Prostate gland (tissue), 2 donors: ENCODE results near the gene SVEP1.

Experiments used
- CTCF ChIP-seq, 4 experiments: fragments of 200-600 bp in 2 of 4; fragments of 450-650 bp in 2 of 4; sonication (generic) in 2 of 4; IDR thresholded peaks; 1 replicate in 3 of 4; 2 replicates in 1 of 4; pipeline ENCODE4 v1.5.1; 2016 to 2019; ENCODE audit warnings: antibody characterized with exemption in 4 of 4, mild to moderate bottlenecking in 2 of 4, moderate library complexity in 2 of 4
- POLR2A ChIP-seq: fragments of 450-650 bp; IDR thresholded peaks from one replicate; pipeline ENCODE4 v1.6.1; 2016; ENCODE audit warnings: antibody characterized with exemption, mild to moderate bottlenecking

DNA sequence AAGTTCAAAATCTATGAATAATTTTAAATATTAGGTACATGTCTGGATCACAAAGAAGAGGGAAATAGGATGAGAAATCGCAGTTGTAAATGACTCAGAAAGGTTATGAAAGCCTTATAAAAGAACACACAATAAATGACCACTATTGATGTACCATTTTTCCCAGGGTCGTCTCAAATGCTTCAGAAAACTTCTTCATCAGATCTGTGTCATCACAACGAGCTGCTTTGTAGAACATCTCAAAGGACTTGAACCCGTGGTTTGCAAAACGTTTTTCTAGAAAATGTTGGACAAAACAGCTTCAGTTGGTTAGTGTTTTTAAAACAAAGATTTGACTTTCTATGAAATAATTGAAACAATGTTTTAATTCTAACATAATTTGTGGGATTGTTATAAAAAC is 100.1 kb downstream of the SVEP1 start:
- TF ChIP-seq CTCF (IDR thresholded peaks at IDR 0.05) (no peak), POLR2A (no peak)
